GM18507 (cell line): Measurements from ENCODE around the gene IFNA17.
A peak's percentile ranks its signal among the peaks of the same experiment; 100 is the strongest.
"Not testable (repeated sequence)": the region's sequence is repeated elsewhere in the genome, so short reads cannot be mapped to it uniquely, and the experiment has no call there.

Source experiments
- DNase-seq: peaks from one replicate; pipeline ENCODE4 v3.0.0; 2011; ENCODE audit warnings: low read depth; ENCODE audit not compliant: insufficient read length; ENCODE audit errors: extremely low spot score
- FAIRE-seq: peaks from 2 replicates; lab custom pipeline; 2011; peaks lifted over from hg19 to GRCh38; lab: Jason Lieb, UNC

The IFNA17 gene

GRCh38 chr9:21213411-21214326 lies 14.4 kb downstream of the IFNA17 start:
- DNase-seq, result not testable (repeated sequence)

GRCh38 chr9:21212160-21212559 lies 15.9 kb downstream of the IFNA17 start:
- FAIRE-seq, DNase-seq: not testable (repeated sequence)

More at GRCh38 chr9:21213411-21214326, 14.4 kb downstream of the IFNA17 start:
- peak; percentile 64 for FAIRE-seq

- not testable (repeated sequence) for DNase-seq, FAIRE-seq
These were observed 17.2 kb downstream of the IFNA17 start for GRCh38 chr9:21210782-21211181.

GRCh38 chr9:21210311-21210710 lies 17.7 kb downstream of the IFNA17 start:
- FAIRE-seq, result no peak
- no peak for DNase-seq

- FAIRE-seq, DNase-seq: not testable (repeated sequence)
These were observed 21.0 kb downstream of the IFNA17 start, which contains the start of gene IFNA10 for GRCh38 chr9:21207043-21207442. Gene IFNA10, minus strand, starts transcription at chr9:21207143. Its CDS starts 46 bp downstream, at chr9:21207097.

- FAIRE-seq (no peak), DNase-seq (no peak)
These were observed 22.8 kb downstream of the IFNA17 start for GRCh38 chr9:21205204-21205603.

- not testable (repeated sequence) for DNase-seq, FAIRE-seq
These were observed 25.9 kb downstream of the IFNA17 start, which contains the start of gene IFNA7 for GRCh38 chr9:21202105-21202504. Gene IFNA7, minus strand, starts transcription at chr9:21202205. Its CDS starts 40 bp downstream, at chr9:21202165.

GRCh38 chr9:21194867-21195776 lies 32.9 kb downstream of the IFNA17 start:
- not testable (repeated sequence) for DNase-seq
- peak; percentile 92 for FAIRE-seq

GRCh38 chr9:21187487-21187886 lies 40.5 kb downstream of the IFNA17 start, which contains the start of gene IFNA4:
Gene IFNA4, minus strand, starts transcription at chr9:21187587. Its CDS starts 56 bp downstream, at chr9:21187531.
- DNase-seq, FAIRE-seq: not testable (repeated sequence)

GRCh38 chr9:21182810-21183736 lies 44.9 kb downstream of the IFNA17 start:
- FAIRE-seq, result peak; percentile 73
- DNase-seq, result not testable (repeated sequence)
